Measurements from ENCODE around the gene CENPV. TPM values are rescaled to one million over a fixed set of nuclear protein-coding genes. Genes with fewer than 3 reads are reported as not detected.
"Not testable (repeated sequence)": the region's sequence is repeated elsewhere in the genome, so short reads cannot be mapped to it uniquely, and the experiment has no call there.

Gene CENPV
- total RNA-seq, result 10 to 100 TPM in 2 of 3 donors, 1 to 10 TPM in 1; 4.3 to 25.9 (median 13.5) TPM

DNA sequence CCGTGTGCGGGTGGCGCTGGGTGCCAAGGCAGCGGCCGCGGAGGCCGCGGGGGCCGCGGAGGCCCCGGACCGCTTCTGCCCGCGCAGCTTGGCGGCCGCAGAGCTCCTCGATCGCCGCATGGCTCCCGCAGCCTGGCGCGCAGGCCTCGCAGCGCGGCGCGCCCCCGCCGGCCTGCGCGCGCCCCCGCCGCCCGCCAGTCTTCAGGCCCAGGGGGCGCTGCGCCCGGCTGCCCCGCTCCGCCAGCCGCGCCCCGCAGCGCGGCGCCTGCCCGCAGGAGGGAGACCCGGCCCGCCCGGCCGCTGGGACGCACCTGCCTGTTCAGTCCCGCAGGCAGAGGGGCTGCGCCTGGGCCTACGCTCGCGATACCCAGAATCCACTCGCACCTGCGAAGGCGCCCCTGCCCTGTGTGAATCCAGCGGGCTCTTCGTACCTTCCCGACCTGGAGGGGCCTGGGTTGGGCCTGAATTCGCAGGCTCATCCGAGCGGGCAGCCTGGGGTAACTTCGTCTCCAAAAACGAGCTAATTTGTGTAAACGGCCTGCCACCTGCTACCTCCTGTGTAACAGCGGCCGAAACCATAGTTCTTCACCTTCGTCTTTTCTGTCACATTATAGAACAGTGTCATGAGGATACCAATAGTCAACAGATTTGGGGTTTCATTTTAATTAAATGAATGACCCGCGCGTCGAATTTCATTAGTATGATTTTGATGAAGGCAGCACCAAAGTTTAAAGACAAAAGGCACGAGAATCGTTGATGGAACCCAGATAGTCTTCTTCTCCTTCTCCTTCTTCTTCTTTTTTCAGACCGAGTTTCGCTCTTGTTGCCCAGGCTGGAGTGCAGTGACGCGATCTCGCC is at the start of gene CENPV:
CENPV (minus strand) TSS at position 153 of the 858 bp plus-strand sequence; CDS start at position 120, 33 bp downstream.
- Histone ChIP-seq H3K9me3 (no peaks in the 10 kb centered on the region), H3K4me1 (no peaks in the 10 kb centered on the region), H3K27ac (peak within 1 kb of the TSS in 1 of 2 donors; percentile 58), H3K36me3 (no peaks in the 10 kb centered on the region), H3K27me3 (no peaks in the 10 kb centered on the region), H3K4me3 (peak within 1 kb of the TSS; percentile 54 to 91 (median 73))
- no peak for DNase-seq (ENCODE audit: low spot score in 2 of 2)
- intact Hi-C loops (cut with DNase I; ENCODE audit: low total_unique reads), result no loop called here
- TF ChIP-seq, protein P1, sequence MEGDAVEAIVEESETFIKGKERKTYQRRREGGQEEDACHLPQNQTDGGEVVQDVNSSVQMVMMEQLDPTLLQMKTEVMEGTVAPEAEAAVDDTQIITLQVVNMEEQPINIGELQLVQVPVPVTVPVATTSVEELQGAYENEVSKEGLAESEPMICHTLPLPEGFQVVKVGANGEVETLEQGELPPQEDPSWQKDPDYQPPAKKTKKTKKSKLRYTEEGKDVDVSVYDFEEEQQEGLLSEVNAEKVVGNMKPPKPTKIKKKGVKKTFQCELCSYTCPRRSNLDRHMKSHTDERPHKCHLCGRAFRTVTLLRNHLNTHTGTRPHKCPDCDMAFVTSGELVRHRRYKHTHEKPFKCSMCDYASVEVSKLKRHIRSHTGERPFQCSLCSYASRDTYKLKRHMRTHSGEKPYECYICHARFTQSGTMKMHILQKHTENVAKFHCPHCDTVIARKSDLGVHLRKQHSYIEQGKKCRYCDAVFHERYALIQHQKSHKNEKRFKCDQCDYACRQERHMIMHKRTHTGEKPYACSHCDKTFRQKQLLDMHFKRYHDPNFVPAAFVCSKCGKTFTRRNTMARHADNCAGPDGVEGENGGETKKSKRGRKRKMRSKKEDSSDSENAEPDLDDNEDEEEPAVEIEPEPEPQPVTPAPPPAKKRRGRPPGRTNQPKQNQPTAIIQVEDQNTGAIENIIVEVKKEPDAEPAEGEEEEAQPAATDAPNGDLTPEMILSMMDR (IDR thresholded peaks at IDR 0.05), result no peak

DNA sequence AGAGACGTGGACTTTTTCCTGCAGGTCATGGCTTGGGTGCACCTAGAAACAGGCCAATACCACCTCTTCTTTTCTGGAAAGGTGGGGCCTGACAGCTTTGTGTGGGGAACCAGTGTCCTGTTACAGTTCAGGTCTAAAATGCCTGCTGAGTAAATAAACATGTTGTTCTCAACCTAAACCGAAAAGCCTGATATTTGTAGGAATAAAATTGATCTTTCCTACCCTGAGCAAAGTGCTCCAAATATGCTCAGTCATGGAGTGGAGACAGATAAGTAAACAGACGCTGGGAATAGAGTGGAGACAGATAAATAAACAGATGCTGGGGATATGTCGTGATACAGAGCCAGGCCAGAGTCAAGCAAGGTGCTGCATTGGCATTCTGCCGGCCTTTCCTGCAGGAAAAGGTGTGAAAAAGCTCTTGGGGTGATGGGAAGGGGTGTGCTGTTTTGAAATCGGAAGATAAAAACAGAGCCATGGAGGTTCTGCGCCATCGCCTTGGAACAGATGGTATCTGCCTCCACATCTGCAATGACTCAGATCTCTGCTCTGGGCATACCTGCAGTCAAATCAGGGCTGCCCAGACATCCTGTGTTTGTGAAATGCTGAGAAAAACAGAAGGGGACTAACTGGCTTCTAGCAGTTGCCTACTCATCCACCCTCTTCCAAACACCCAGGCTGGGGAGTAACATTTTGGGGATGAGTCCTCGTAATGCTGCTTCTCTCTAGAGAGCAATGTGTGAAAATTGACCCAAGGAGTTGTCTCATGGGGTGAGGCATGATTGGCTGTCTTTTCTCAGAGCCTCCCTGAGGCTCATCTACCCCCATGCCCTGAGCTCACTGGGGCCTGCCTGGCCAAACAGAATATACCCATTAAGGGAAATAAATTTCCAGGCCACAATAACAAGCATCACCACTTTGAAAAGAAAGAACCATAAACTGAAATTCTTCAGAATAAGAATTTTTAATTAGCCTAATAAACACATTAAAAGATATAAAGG is 45.3 kb upstream of the CENPV start:
- no peak for DNase-seq (ENCODE audit: low spot score in 2 of 2)
- no peak overlapping the region for H3K4me3 ChIP-seq
- no peaks in the 10 kb centered on the region for H3K9me3 ChIP-seq
- intact Hi-C loops (cut with DNase I; ENCODE audit: low total_unique reads), result no loop called here
- H3K27ac ChIP-seq, result no peak overlapping the region
- TF ChIP-seq, protein P1 (IDR thresholded peaks at IDR 0.05), result no peak
- TF ChIP-seq POLR2AphosphoS5 (IDR thresholded peaks at IDR 0.05) (no peak), POLR2A (IDR thresholded peaks at IDR 0.05) (no peak)
- H3K4me1 ChIP-seq, result no peaks in the 10 kb centered on the region
- no peaks in the 10 kb centered on the region for H3K36me3 ChIP-seq
- H3K27me3 ChIP-seq, result no peaks in the 10 kb centered on the region

DNA sequence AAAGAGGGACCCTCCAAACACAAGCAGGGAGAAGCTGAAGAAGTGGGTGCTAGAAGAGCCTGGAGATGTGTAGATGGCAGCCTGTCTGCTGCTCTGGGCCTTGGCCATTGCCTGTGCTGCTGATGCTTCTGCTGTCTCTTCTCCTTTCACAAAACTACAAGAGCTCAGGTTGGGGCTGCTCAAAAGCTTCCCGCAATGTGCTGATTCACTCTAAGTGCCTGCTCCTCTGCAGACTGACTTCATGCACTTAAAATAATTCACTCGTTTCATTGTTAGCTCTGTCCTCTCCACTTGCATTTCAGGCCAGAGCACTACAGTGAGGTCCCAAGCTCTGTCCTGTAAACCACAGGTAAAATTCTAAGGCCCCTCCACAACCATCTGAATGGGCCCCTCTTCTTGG is 43.4 kb upstream of the CENPV start:
- H3K36me3 ChIP-seq; H3K27me3 ChIP-seq; H3K4me1 ChIP-seq; DNase-seq (ENCODE audit: low spot score in 2 of 2); intact Hi-C loops (cut with DNase I; ENCODE audit: low total_unique reads); H3K4me3 ChIP-seq; H3K9me3 ChIP-seq; H3K27ac ChIP-seq: not testable (repeated sequence)

DNA sequence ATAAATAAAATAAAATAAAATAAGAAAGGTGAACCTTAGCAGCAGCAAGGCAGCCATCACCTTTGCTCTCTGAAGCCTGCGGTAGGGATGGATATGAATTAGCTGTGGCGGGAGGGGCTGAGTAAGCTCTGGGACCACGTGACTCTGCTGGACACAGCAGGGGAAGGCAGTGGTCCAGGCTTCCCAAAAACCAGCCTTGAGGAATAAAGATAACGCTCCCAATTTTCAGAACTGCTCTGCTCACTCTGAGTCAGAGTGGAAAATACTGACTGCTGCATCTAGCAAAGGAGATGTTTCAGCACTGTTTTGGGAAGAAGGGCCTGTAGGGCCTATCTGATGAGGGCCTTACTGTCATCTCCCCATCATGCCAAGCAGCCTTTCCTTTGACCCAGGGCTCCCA is 42.6 kb upstream of the CENPV start:
- H3K27me3 ChIP-seq; H3K9me3 ChIP-seq; H3K4me1 ChIP-seq; H3K4me3 ChIP-seq; DNase-seq (ENCODE audit: low spot score in 2 of 2); intact Hi-C loops (cut with DNase I; ENCODE audit: low total_unique reads); H3K36me3 ChIP-seq: not testable (repeated sequence)
- peak overlapping the region in 1 of 2 donors; percentile 25 for H3K27ac ChIP-seq

DNA sequence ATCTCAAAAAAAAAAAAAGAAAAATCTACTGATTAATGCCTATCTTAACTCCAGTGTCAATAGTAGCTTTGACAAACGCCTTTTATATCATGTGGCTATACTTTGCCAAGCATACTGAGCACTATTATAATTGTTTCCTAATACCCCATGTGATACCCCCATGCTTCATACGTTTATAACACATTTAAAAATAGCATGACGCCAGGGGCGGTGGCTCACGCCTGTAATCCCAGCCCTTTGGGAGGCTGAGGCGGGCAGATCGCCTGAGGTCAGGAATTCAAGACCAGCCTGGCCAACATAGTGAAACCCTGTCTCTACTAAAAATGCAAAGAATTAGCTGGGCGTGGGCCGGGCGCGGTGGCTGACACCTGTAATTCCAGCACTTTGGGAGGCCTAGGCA is 39.2 kb upstream of the CENPV start:
- H3K4me1 ChIP-seq; H3K9me3 ChIP-seq; H3K27ac ChIP-seq; H3K36me3 ChIP-seq; H3K4me3 ChIP-seq; H3K27me3 ChIP-seq; DNase-seq (ENCODE audit: low spot score in 2 of 2); intact Hi-C loops (cut with DNase I; ENCODE audit: low total_unique reads): not testable (repeated sequence)

DNA sequence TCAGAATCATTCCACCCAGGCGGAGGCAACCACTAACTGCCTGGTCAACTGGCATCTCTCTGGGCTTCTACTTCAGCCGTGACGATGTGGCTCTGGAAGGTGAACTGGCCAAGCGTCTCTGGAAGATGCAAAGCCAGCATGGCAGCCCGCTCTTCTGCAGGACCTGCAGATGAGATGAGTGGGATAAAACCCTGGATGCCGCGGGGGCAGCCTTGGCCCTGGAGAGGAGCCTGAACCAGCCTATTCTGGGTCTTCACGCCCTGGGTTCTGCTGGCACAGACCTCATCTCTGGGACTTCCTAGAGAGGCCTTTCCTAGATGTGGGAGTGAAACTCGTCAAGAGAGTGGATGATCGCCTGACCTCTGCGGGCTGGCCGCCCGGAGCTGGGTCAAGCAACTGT is 38.2 kb upstream of the CENPV start:
- H3K27me3 ChIP-seq, result no peaks in the 10 kb centered on the region
- intact Hi-C loops (cut with DNase I; ENCODE audit: low total_unique reads), result no loop called here
- no peak overlapping the region for H3K4me3 ChIP-seq
- H3K27ac ChIP-seq, result no peak overlapping the region
- H3K36me3 ChIP-seq, result no peaks in the 10 kb centered on the region
- no peaks in the 10 kb centered on the region for H3K9me3 ChIP-seq
- DNase-seq (ENCODE audit: low spot score in 2 of 2), result no peak
- TF ChIP-seq, protein P1 (IDR thresholded peaks at IDR 0.05), result no peak
- TF ChIP-seq POLR2AphosphoS5 (IDR thresholded peaks at IDR 0.05) (no peak), POLR2A (IDR thresholded peaks at IDR 0.05) (no peak)
- H3K4me1 ChIP-seq, result no peaks in the 10 kb centered on the region

DNA sequence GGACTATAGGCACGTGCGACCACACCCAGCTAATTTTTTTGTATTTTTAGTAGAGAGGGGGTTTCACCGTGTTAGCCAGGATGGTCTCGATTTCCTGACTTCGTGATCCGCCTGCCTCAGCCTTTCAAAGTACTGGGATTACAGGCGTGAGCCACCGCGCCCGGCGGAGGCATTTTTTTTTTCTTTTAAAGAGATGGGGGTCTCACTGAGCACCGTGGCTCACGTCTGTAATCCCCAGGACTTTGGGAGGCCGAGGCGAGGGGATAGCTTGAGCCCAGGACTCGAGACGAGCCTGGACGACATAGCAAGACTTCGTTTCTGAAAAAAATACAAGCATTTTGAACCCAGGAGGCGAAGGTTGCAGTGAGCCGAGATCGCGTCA is 32.8 kb upstream of the CENPV start:
- DNase-seq (ENCODE audit: low spot score in 2 of 2); H3K27ac ChIP-seq; H3K36me3 ChIP-seq; intact Hi-C loops (cut with DNase I; ENCODE audit: low total_unique reads); H3K9me3 ChIP-seq; H3K27me3 ChIP-seq: not testable (repeated sequence)
- H3K4me1 ChIP-seq, result peaks cover 0 to 18% of the 10 kb centered on the region in 2 donors
- peak overlapping the region; percentile 39 to 67 (median 51) for H3K4me3 ChIP-seq

Measured in breast epithelium (tissue), 4 donors.